Lower leg skin (tissue), 4 donors: Measurements from ENCODE around the gene ARHGAP45. TPM values are rescaled to one million over a fixed set of nuclear protein-coding genes. Genes with fewer than 3 reads are reported as not detected.

Source experiments
- DNase-seq, 2 donors: peaks; one replicate each; pipeline ENCODE4 v3.0.0-alpha.2; 2019; ENCODE audit warnings: low spot score in 2 of 2
- H3K4me3 ChIP-seq: fragments of 200-600 bp; sonication (generic); 2 replicates; pipeline ENCODE4 v1.5.1; 2017; ENCODE audit warnings: mild to moderate bottlenecking, low read depth; ENCODE audit not compliant: poor library complexity, severe bottlenecking
- POLR2A ChIP-seq, 2 donors: fragments of 450-650 bp; IDR thresholded peaks; one replicate each; pipeline ENCODE4 v1.6.1; 2016 to 2017; ENCODE audit warnings: antibody characterized with exemption in 2 of 2, mild to moderate bottlenecking in 1 of 2, moderate library complexity in 1 of 2
- WGBS, 2 donors: methylation state at CpG; one replicate each; pipeline ENCODE4 v1.1.5; 2018; 5-methylcytosine and 5-hydroxymethylcytosine counted together
- intact Hi-C: fragments of 100-400 bp; cut with DNase I; formaldehyde crosslinking; loops from one replicate; pipeline ENCODE4 v1.15.0; 2023; ENCODE audit warnings: low total_unique reads
- total RNA-seq, 4 donors: library from RNA; depleted of rRNA; stranded (reverse); fragments of >200 nt; gene quantifications; one replicate each; pipeline ENCODE4 v1.1.0, GENCODE V29; 2016
- TF ChIP-seq, protein P1 (sequence below), 3 donors: fragments of 450-650 bp; IDR thresholded peaks; one replicate each; pipeline ENCODE4 v1.5.1; 2016; ENCODE audit warnings: antibody characterized with exemption in 3 of 3, mild to moderate bottlenecking in 3 of 3, moderate library complexity in 2 of 3

Gene ARHGAP45
- total RNA-seq, 4 donors from 2014 or later: 12.4 to 36.0 (median 14.4) TPM

DNA sequence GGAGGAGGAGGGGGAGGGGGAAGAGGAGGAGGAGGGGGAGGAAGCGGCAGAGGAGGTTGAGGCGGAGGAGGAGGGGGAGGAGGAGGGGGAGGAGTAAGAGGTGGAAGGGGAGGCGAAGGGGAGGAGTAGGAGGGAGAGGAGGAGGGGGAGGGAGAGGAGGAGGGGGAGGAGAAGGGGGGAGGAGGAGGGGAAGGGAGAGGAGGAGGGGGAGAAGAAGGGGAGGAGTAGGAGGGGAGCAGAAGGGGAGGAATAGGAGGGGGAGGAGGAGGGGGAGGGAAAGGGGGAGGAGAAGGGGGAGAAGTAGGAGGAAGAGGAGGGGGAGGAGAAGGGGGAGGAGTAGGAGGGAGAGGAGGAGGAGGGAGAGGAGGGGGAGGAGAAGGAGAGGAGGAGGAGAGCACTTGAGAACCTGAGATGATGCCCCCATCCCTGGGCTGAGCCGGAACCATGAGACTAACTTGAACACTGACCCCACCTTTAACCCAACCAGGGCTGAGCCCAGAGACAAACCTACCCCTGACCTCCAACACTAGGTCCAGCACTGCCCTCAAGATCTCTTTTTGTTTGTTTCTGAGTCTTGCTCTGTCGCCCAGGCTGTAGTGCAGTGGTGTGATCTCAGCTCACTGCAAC is 14.5 kb upstream of the ARHGAP45 start:
- WGBS, 2 donors: 82 to 83% methylated on average over 2 of the region's 5 CpGs
- TF ChIP-seq, protein P1, sequence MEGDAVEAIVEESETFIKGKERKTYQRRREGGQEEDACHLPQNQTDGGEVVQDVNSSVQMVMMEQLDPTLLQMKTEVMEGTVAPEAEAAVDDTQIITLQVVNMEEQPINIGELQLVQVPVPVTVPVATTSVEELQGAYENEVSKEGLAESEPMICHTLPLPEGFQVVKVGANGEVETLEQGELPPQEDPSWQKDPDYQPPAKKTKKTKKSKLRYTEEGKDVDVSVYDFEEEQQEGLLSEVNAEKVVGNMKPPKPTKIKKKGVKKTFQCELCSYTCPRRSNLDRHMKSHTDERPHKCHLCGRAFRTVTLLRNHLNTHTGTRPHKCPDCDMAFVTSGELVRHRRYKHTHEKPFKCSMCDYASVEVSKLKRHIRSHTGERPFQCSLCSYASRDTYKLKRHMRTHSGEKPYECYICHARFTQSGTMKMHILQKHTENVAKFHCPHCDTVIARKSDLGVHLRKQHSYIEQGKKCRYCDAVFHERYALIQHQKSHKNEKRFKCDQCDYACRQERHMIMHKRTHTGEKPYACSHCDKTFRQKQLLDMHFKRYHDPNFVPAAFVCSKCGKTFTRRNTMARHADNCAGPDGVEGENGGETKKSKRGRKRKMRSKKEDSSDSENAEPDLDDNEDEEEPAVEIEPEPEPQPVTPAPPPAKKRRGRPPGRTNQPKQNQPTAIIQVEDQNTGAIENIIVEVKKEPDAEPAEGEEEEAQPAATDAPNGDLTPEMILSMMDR (IDR thresholded peaks at IDR 0.05): no peak
- TF ChIP-seq POLR2A (IDR thresholded peaks at IDR 0.05): no peak
- intact Hi-C loops: no loop called here

DNA sequence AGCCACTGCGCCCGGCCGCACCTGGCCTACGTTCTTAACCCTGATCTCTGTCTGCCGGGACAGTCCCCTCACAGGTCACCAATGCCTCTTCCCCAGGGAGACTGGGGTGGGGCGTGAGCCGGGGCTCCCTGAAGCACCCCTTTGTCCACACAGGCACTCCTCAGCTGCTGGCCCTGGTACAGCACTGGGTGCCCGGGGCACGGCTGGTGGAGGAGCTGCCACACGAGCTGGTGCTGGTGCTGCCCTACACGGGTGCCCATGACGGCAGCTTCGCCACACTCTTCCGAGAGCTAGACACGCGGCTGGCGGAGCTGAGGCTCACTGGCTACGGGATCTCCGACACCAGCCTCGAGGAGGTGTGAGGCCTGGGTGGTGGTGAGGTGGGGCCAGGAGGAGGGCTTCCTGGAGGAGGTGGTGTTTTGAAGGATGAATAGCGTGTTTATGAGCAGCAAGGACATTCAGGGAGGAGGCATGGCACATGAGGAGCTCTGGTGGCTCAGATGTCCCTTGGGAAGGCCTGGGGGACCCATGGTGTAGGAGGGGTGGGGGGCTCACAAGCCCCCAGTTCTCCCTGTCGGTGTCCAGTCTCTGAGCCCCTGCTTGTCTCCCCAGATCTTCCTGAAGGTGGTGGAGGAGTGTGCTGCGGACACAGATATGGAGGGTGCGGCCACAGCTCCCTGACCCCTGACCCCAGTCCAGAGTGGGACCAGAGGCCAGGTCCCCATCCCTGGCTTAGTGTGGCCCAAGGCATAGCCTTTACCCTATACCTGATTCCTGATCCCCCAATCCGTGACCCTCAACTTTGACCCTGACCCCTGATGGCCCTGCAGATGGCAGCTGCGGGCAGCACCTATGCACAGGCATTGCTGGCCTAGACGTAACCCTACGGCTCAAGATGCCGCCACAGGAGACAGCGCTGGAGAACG is 13.5 kb upstream of the ARHGAP45 start:
- WGBS, 2 donors: 83 to 86% methylated on average over 26 to 31 of the region's 31 CpGs
- TF ChIP-seq, protein P1 (IDR thresholded peaks at IDR 0.05): no peak
- no peak for TF ChIP-seq POLR2A (IDR thresholded peaks at IDR 0.05)
- no peak for DNase-seq
- no peak overlapping the region for H3K4me3 ChIP-seq
- intact Hi-C loops: no loop called here

More for the DNA sequence above, 14.5 kb upstream of the ARHGAP45 start:
- H3K4me3 ChIP-seq: no peak overlapping the region
- no peak for DNase-seq

DNA sequence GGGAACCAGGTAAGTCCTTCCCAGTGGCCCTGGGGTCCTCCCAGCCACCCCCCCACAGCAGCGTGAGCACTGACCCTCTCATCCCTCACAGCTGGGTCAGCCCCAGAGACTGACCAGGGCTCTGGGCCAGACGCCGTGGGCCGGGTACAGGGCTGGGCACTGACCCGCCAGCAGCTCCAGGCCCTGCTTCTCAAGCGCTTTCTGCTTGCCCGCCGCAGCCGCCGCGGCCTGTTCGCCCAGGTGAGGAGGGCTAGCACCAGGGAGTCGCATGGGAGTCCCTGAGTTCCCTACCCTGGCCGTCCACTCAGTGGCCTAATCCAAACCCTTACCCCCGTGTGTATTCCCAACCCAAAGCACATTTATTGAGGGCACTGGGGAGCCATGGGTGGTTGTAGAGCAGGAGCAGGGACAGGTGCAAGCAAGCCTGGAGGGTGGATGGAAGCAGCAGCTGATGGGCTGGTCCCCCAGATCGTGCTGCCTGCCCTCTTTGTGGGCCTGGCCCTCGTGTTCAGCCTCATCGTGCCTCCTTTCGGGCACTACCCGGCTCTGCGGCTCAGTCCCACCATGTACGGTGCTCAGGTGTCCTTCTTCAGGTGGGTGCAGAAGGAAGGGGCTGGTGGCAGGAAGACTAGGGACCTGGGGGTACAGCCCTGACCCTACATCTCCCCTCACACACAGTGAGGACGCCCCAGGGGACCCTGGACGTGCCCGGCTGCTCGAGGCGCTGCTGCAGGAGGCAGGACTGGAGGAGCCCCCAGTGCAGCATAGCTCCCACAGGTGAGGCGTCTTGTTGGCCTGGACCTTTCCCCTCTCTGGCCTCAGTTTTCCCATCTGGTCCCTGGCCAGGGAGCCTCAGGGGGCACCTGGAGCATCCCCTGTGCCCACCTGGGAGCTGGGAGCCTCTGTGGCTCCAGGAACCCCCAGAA is 12.6 kb upstream of the ARHGAP45 start:
- 93% methylated on average over 14 to 28 of the region's 28 CpGs for WGBS, 2 donors
- DNase-seq: no peak
- H3K4me3 ChIP-seq: no peak overlapping the region
- intact Hi-C loops: no loop called here
- TF ChIP-seq, protein P1 (IDR thresholded peaks at IDR 0.05): no peak
- TF ChIP-seq POLR2A (IDR thresholded peaks at IDR 0.05): no peak

DNA sequence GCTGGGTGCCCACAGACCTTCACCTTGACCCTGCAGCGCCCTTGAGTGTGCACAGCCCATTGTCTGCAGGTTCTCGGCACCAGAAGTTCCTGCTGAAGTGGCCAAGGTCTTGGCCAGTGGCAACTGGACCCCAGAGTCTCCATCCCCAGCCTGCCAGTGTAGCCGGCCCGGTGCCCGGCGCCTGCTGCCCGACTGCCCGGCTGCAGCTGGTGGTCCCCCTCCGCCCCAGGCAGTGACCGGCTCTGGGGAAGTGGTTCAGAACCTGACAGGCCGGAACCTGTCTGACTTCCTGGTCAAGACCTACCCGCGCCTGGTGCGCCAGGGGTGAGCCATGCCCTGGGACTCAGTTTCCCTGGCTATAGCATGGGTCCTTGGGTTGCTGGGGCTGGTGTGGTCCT is 11.9 kb upstream of the ARHGAP45 start:
- intact Hi-C loops: no loop called here
- no peak overlapping the region for H3K4me3 ChIP-seq
- TF ChIP-seq, protein P1 (IDR thresholded peaks at IDR 0.05): no peak
- no peak for TF ChIP-seq POLR2A (IDR thresholded peaks at IDR 0.05)
- DNase-seq: no peak
- WGBS, 2 donors: 92 to 94% methylated on average over 12 to 14 of the region's 14 CpGs

DNA sequence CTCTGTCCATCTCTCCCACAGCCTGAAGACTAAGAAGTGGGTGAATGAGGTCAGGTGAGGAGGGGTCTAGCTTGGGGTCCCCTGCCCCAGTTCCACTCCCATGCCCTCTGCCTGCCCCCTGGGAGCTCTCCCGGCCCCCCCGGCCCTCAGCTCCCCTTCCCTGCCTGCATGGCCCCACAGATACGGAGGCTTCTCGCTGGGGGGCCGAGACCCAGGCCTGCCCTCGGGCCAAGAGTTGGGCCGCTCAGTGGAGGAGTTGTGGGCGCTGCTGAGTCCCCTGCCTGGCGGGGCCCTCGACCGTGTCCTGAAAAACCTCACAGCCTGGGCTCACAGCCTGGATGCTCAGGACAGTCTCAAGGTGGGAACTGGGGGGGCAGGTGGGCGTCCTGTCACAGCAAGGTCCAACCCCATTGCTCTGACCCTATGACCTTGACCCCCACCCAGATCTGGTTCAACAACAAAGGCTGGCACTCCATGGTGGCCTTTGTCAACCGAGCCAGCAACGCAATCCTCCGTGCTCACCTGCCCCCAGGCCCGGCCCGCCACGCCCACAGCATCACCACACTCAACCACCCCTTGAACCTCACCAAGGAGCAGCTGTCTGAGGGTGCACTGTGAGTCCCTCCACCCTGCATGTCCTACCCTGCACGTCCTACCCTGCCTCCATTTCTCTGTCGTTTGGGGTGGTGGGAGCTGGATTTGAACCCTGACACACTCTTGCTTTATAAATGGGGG is 10.9 kb upstream of the ARHGAP45 start:
- DNase-seq: no peak
- WGBS, 2 donors: 92 to 96% methylated on average over 18 to 19 of the region's 20 CpGs
- no peak overlapping the region for H3K4me3 ChIP-seq
- no peak for TF ChIP-seq POLR2A (IDR thresholded peaks at IDR 0.05)
- intact Hi-C loops: no loop called here
